ENCODE measurements around the gene ATG16L2. TPM values are rescaled to one million over a fixed set of nuclear protein-coding genes. Genes with fewer than 3 reads are reported as not detected.

Gene ATG16L2
- total RNA-seq, 1 experiment from 2014 or later, result 17.5 TPM

- POLR2A ChIA-PET (ENCODE audit: unreplicated experiment), result interaction anchor here (0.6 kb wide), 1 partner anchor 44 kb away, joined by 6 read pairs; no protein-coding TSS in a partner anchor
- no peaks in the 10 kb centered on the region for H4K20me1 ChIP-seq (ENCODE audit: insufficient read depth)
- H3K27ac ChIP-seq, result no peak overlapping the region
- H2AFZ ChIP-seq, result no peak overlapping the region
- no peaks in the 10 kb centered on the region for H3K36me3 ChIP-seq (ENCODE audit: low read depth)
- BruUV-seq (replicated peaks), result no TSS peak
- intact Hi-C loops (cut with micrococcal nuclease; ENCODE audit: unreplicated experiment), result no loop called here
- H3K9me3 ChIP-seq (ENCODE audit: insufficient read depth, low read depth), result no peaks in the 10 kb centered on the region
- TF ChIP-seq EZH2 (IDR thresholded peaks at IDR 0.05; ENCODE audit: low read depth), result no peak
- H3K4me3 ChIP-seq, result no peak overlapping the region
- no peaks in the 10 kb centered on the region for H3K9me2 ChIP-seq (ENCODE audit: insufficient read depth)
- no peak overlapping the region for H3K4me2 ChIP-seq
- no peaks in the 10 kb centered on the region for H3F3A ChIP-seq (ENCODE audit: insufficient read depth, low read depth)
- DNase-seq, result no peak
- H3K4me1 ChIP-seq (replicated peaks; ENCODE audit: insufficient read depth), result no peaks in the 10 kb centered on the region
- CTCF ChIA-PET, result interaction anchor here (0.6 kb wide), 1 partner anchor 34 kb away, joined by 4 read pairs; no protein-coding TSS in a partner anchor
- H3K27me3 ChIP-seq (ENCODE audit: insufficient read depth, low read depth), result no peaks in the 10 kb centered on the region
- no peaks in the 10 kb centered on the region for H3K79me2 ChIP-seq (ENCODE audit: low read depth)
Measured at GRCh38 chr11:72872012-72872411, 57.8 kb downstream of the ATG16L2 start.

DNA sequence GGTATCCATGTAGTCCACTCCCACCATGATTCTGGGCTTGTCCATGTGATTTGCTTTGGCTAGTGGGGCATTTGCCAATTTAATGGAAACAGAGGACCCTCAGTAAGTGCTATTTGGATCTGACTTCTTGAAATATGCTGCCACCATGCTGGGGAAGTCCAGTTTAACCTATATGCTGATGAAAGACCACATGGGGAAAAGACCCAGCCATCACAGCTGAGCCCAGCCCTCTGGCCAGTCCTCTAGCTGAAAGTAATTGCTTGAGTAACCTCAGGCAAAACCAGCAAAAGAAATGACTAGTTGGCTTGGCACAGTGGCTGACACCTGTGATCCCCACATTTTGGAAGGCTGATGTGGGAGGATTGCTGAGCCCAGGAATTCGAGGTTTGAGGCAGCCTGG lies 61.5 kb downstream of the ATG16L2 start:
- Histone ChIP-seq H2AFZ (no peak overlapping the region), H3K4me2 (no peak overlapping the region), H3K9me2 (ENCODE audit: insufficient read depth) (no peaks in the 10 kb centered on the region), H3K4me1 (replicated peaks; ENCODE audit: insufficient read depth) (no peaks in the 10 kb centered on the region), H3K79me2 (ENCODE audit: low read depth) (no peaks in the 10 kb centered on the region), H3K36me3 (ENCODE audit: low read depth) (no peaks in the 10 kb centered on the region), H3F3A (ENCODE audit: insufficient read depth, low read depth) (no peaks in the 10 kb centered on the region), H3K27ac (no peak overlapping the region), H3K4me3 (no peak overlapping the region), H3K9me3 (ENCODE audit: insufficient read depth, low read depth) (no peaks in the 10 kb centered on the region), H4K20me1 (ENCODE audit: insufficient read depth) (no peaks in the 10 kb centered on the region), H3K27me3 (ENCODE audit: insufficient read depth, low read depth) (no peaks in the 10 kb centered on the region)
- intact Hi-C loops (cut with micrococcal nuclease; ENCODE audit: unreplicated experiment), result no loop called here
- no TSS peak for BruUV-seq (replicated peaks)
- no peak for DNase-seq
- CTCF ChIA-PET, result no interaction called here
- no peak for TF ChIP-seq EZH2 (IDR thresholded peaks at IDR 0.05; ENCODE audit: low read depth)
- TF ChIP-seq, protein P1, sequence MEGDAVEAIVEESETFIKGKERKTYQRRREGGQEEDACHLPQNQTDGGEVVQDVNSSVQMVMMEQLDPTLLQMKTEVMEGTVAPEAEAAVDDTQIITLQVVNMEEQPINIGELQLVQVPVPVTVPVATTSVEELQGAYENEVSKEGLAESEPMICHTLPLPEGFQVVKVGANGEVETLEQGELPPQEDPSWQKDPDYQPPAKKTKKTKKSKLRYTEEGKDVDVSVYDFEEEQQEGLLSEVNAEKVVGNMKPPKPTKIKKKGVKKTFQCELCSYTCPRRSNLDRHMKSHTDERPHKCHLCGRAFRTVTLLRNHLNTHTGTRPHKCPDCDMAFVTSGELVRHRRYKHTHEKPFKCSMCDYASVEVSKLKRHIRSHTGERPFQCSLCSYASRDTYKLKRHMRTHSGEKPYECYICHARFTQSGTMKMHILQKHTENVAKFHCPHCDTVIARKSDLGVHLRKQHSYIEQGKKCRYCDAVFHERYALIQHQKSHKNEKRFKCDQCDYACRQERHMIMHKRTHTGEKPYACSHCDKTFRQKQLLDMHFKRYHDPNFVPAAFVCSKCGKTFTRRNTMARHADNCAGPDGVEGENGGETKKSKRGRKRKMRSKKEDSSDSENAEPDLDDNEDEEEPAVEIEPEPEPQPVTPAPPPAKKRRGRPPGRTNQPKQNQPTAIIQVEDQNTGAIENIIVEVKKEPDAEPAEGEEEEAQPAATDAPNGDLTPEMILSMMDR (conservative IDR thresholded peaks at IDR 0.05), result no peak
- POLR2A ChIA-PET (ENCODE audit: unreplicated experiment), result no interaction called here

- no peaks in the 10 kb centered on the region for H3K36me3 ChIP-seq (ENCODE audit: low read depth)
- no peak overlapping the region for H3K4me2 ChIP-seq
- ChIA-PET CTCF (no interaction called here), POLR2A (ENCODE audit: unreplicated experiment) (no interaction called here)
- H3K27ac ChIP-seq, result no peak overlapping the region
- no peaks in the 10 kb centered on the region for H3K27me3 ChIP-seq (ENCODE audit: insufficient read depth, low read depth)
- BruUV-seq (replicated peaks), result no TSS peak
- H3K4me3 ChIP-seq, result no peak overlapping the region
- H3K9me2 ChIP-seq (ENCODE audit: insufficient read depth), result no peaks in the 10 kb centered on the region
- no peaks in the 10 kb centered on the region for H3K4me1 ChIP-seq (replicated peaks; ENCODE audit: insufficient read depth)
- no peaks in the 10 kb centered on the region for H3K79me2 ChIP-seq (ENCODE audit: low read depth)
- no peaks in the 10 kb centered on the region for H3K9me3 ChIP-seq (ENCODE audit: insufficient read depth, low read depth)
- DNase-seq, result no peak
- TF ChIP-seq, protein P1 (conservative IDR thresholded peaks at IDR 0.05), result no peak
- TF ChIP-seq EZH2 (IDR thresholded peaks at IDR 0.05; ENCODE audit: low read depth), result no peak
- no peaks in the 10 kb centered on the region for H3F3A ChIP-seq (ENCODE audit: insufficient read depth, low read depth)
- no peak overlapping the region for H2AFZ ChIP-seq
- intact Hi-C loops (cut with micrococcal nuclease; ENCODE audit: unreplicated experiment), result no loop called here
- H4K20me1 ChIP-seq (ENCODE audit: insufficient read depth), result no peaks in the 10 kb centered on the region
Measured at GRCh38 chr11:72876147-72876546, 61.9 kb downstream of the ATG16L2 start.

Small RNA genes lying within 50 kb of the gene (microRNA-seq; reads per million reads assigned to microRNA genes)
- gene MIR4692 (ENCODE audit: borderline number of aligned reads, borderline replicate concordance), result not detected

Other genes starting within 250 kb of the ATG16L2 start
- gene PDE2A, start 140.0 kb upstream of the ATG16L2 start, total RNA-seq (2021), result 9.6 and 12.0 TPM in 2 replicates
- 151 and 184 TPM in 2 replicates for gene ARAP1, start 62.0 kb upstream of the ATG16L2 start, total RNA-seq (2021)
- gene STARD10, start 20.4 kb upstream of the ATG16L2 start, total RNA-seq (2021), result 145 and 184 TPM in 2 replicates